Activated CD8-positive, alpha-beta memory T cell treated with anti-CD3 and anti-CD28 coated beads for 36 hours (primary cell): Measurements from ENCODE around the gene ADGRF1. TPM values are rescaled to one million over a fixed set of nuclear protein-coding genes. Genes with fewer than 3 reads are reported as not detected.
"Not testable (repeated sequence)": the region's sequence is repeated elsewhere in the genome, so short reads cannot be mapped to it uniquely, and the experiment has no call there.

Source experiments
- CTCF ChIA-PET: fragments of 350-600 bp; sonication (Branson Sonifier 250); formaldehyde crosslinking; loops from one replicate; lab custom pipeline; 2021; ENCODE audit warnings: antibody characterized with exemption; lab: Charles Lee
- POLR2A ChIA-PET: fragments of 350-600 bp; sonication (Branson Sonifier 250); formaldehyde crosslinking; loops from one replicate; lab custom pipeline; 2021; ENCODE audit warnings: antibody characterized with exemption; lab: Charles Lee
- total RNA-seq, 2 experiments: library from RNA; stranded (reverse); gene quantifications; one replicate each; pipeline ENCODE4 v1.2.3, GENCODE V29; 2021

ADGRF1 gene
- total RNA-seq, 2 experiments from 2014 or later, result not detected

GRCh38 chr6:46993846-46994245, 48.3 kb downstream of the ADGRF1 start:
- POLR2A ChIA-PET, result no interaction called here
- CTCF ChIA-PET, result no interaction called here

GRCh38 chr6:46992391-46992790, 49.7 kb downstream of the ADGRF1 start:
- POLR2A ChIA-PET, CTCF ChIA-PET: not testable (repeated sequence)

- CTCF ChIA-PET, POLR2A ChIA-PET: not testable (repeated sequence)
Observed at GRCh38 chr6:46990818-46991510, 51.2 kb downstream of the ADGRF1 start.

GRCh38 chr6:46990031-46990644, 52.0 kb downstream of the ADGRF1 start:
- CTCF ChIA-PET, result no interaction called here
- POLR2A ChIA-PET, result no interaction called here

- CTCF ChIA-PET, result no interaction called here
- POLR2A ChIA-PET, result no interaction called here
Observed at GRCh38 chr6:46989398-46989797, 52.7 kb downstream of the ADGRF1 start.

GRCh38 chr6:46985943-46986342, 56.2 kb downstream of the ADGRF1 start:
- POLR2A ChIA-PET, result no interaction called here
- CTCF ChIA-PET, result no interaction called here

- POLR2A ChIA-PET, result no interaction called here
- CTCF ChIA-PET, result no interaction called here
Observed at GRCh38 chr6:46983007-46983411, 59.1 kb downstream of the ADGRF1 start.

GRCh38 chr6:46979206-46979605, 62.9 kb downstream of the ADGRF1 start:
- CTCF ChIA-PET, result no interaction called here

GRCh38 chr6:46974786-46975185, 67.3 kb downstream of the ADGRF1 start:
- POLR2A ChIA-PET, result no interaction called here
- CTCF ChIA-PET, result no interaction called here

More at GRCh38 chr6:46979206-46979605, 62.9 kb downstream of the ADGRF1 start:
- POLR2A ChIA-PET, result no interaction called here

- ChIA-PET CTCF (no interaction called here), POLR2A (no interaction called here)
Observed at GRCh38 chr6:46973029-46973428, 69.1 kb downstream of the ADGRF1 start.

- CTCF ChIA-PET, result no interaction called here
- POLR2A ChIA-PET, result no interaction called here
Observed at GRCh38 chr6:46972531-46972930, 69.6 kb downstream of the ADGRF1 start.

GRCh38 chr6:46969206-46969605, 72.9 kb downstream of the ADGRF1 start:
- POLR2A ChIA-PET, result no interaction called here
- CTCF ChIA-PET, result no interaction called here

- ChIA-PET CTCF (no interaction called here), POLR2A (no interaction called here)
Observed at GRCh38 chr6:46967826-46968349, 74.2 kb downstream of the ADGRF1 start.

- ChIA-PET CTCF (no interaction called here), POLR2A (no interaction called here)
Observed at GRCh38 chr6:46964716-46965519, 77.2 kb downstream of the ADGRF1 start.

GRCh38 chr6:46963626-46964025, 78.5 kb downstream of the ADGRF1 start:
- ChIA-PET CTCF (no interaction called here), POLR2A (no interaction called here)

GRCh38 chr6:46963039-46963438, 79.1 kb downstream of the ADGRF1 start:
- ChIA-PET CTCF (no interaction called here), POLR2A (no interaction called here)

GRCh38 chr6:46961711-46962110, 80.4 kb downstream of the ADGRF1 start:
- POLR2A ChIA-PET, result no interaction called here

GRCh38 chr6:46961232-46961631, 80.9 kb downstream of the ADGRF1 start:
- POLR2A ChIA-PET, result no interaction called here
- CTCF ChIA-PET, result no interaction called here

More at GRCh38 chr6:46961711-46962110, 80.4 kb downstream of the ADGRF1 start:
- CTCF ChIA-PET, result no interaction called here

GRCh38 chr6:46959419-46959818, 82.7 kb downstream of the ADGRF1 start:
- ChIA-PET CTCF (no interaction called here), POLR2A (no interaction called here)

- POLR2A ChIA-PET, result no interaction called here
- CTCF ChIA-PET, result interaction anchor here (0.8 kb wide), 1 partner anchor 9 kb away, joined by 3 read pairs; no protein-coding TSS in a partner anchor
Observed at GRCh38 chr6:46956409-46956808, 85.7 kb downstream of the ADGRF1 start.
